HG03159 (cell line): ENCODE measurements around the gene NPHP4.

Source experiments
- ATAC-seq: cut with Tn5 transposase; IDR thresholded peaks from one replicate; pipeline ENCODE4 v1.9.1; 2021; ENCODE audit warnings: mild to moderate bottlenecking, moderate library complexity; ENCODE audit not compliant: unreplicated experiment

The NPHP4 gene

DNA sequence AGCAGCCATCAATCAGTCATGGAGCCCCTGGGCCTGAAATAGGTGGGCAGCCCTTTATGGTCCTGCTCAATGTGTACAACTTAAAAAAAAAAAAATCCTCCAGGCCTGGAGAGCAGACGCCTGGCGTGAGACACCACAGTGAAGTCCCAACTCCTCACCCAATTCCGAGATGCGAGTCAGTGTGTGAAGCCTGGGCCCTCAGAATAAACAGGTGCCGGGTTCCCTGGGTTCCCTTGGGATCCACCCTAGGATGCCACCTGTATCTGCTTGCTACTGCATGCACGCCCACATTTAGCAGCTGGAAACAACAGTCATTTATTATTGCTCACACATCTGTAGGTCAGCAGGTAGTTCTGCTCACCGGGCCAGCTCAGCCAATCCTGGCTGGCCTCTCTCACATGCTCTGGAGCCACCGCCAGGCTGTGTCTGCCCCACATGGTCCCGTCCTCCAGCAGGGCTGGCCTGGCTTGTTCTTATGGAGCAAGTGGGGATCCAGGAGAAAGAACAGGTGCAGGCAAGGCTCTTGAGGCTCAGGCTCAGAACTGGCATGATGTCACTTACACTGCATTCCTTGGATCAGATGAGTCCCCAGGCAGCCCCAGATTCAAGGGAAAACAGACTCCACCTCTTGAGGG is 172.7 kb downstream of the NPHP4 start:
- ATAC-seq = no peak

DNA sequence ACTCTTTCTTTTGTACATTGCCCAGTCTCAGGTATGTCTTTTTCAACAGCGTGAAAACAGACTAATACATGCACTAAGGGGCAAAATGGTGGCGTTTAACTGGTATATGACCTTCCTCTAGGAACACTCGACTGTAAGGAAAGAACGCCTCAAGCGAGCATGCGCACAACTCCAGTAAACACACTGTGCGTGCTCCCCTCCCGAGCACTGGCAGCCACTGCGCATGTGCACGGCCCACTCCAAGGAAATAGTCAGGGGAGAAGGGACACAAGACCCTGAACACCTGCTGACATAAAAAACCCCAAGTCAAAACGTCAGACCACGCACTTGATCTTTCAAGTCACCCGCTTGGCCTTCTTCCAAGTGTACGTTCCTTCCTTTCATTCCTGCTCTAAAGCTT is 173.5 kb downstream of the NPHP4 start:
- ATAC-seq = no peak

DNA sequence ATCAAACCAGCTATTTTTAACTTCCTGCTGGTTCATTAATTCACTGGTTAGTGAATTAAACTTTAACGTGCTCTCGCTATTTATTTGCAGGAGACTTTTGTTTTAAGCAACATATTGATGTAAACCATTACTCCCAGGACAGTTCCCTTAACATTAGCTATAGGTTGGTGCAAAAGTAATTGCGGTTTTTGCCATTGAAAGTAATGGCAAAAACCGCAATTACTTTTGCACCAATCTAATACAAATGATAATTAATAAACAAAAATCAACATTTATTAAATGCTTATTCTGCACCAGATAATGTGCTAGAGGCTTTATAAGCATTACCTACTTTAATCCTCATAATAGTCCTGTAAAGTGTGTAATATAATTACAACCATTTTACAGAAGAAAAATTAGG is 176.5 kb downstream of the NPHP4 start:
- ATAC-seq = no peak

DNA sequence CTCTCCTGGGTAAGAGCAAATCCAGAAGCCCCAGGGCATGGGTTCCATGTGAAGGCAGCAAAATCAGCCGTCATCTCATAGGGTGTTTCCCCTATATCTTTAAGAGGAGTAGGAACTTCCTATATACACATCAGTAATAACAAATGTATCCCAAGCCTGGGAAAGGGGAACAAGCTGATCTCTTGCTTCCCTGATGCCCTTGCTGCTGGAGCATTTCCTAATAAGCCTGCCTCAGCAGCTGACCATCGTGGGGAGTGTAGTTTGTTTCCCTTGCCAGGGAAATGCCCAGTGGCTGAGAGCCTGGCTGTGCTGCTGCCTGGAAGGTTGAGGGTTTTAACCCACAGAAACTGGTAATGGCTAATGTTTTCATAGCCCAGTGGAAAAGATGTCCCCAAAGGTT is 177.0 kb downstream of the NPHP4 start:
- no peak for ATAC-seq

DNA sequence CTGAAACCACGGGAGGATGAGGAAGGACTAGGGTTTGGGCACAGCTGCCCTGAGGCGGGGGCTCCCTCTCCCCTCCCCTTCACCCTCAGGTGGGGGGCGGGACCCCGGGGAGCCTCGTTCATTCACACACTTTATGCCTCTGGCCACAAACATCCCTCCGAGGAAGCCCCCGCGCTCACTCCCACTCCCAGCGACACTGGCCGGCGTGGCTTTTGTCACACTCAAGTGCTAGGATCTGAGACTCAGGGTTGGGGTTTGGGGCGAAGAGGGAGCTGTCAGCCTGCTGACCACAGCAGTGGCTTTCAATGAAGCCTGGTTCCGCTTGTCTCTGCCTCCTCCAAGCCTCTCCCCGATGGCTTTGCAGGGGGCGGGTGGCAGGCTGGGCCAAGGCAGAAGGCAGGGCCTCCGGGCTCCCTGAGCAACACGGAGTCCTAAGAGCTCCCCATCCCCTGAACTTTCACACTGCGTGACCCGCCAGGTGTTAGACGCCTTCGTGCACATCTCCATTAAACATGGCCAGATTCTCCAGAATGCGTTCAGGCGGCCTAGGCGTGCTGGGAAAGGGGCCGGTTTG is 178.1 kb downstream of the NPHP4 start:
- no peak for ATAC-seq

DNA sequence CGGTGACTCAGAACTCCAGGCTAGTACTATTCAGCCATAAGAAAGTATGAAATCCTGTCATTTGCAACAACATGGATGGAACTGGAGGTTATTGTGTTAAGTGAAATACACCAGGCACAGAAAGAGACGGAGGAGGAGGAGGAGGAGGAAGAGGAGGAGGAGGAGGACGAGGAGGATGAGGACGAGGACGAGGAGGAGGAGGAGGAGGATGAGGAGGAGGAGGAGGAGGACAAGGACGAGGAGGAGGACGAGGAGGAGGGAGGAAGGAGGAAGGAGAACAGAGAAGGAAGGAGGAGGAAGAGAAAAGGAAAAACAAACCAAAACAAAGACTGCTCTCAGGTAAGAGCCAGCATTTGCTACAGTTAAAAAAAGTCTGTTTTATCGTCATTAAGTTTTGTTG is 178.7 kb downstream of the NPHP4 start:
- ATAC-seq = no peak
